Mesenchymal stem cell (in vitro differentiated cells and primary cell): ENCODE results near the gene PLXNB3.

Experiments used
- DNase-seq: peaks from one replicate; pipeline ENCODE4 v3.0.0-alpha.2; 2013
- H2AFZ ChIP-seq: one replicate; pipeline ENCODE4 v1.6.1; 2013; ENCODE audit warnings: low read depth, mild to moderate bottlenecking, control low read depth, inconsistent platforms, low read length, moderate library complexity
- H2AK5ac ChIP-seq: 2 replicates; pipeline ENCODE4 v1.6.1; 2013; ENCODE audit warnings: low read length, moderate library complexity, mild to moderate bottlenecking, inconsistent platforms; ENCODE audit not compliant: severe bottlenecking
- H2BK120ac ChIP-seq: one replicate; pipeline ENCODE4 v1.6.1; 2013; ENCODE audit warnings: low read depth, mild to moderate bottlenecking, inconsistent platforms, low read length, moderate library complexity
- H2BK12ac ChIP-seq, 2 experiments: one replicate each; pipeline ENCODE4 v1.6.1; 2013; ENCODE audit warnings: inconsistent platforms in 2 of 2, low read length in 2 of 2, mild to moderate bottlenecking in 2 of 2, moderate library complexity in 2 of 2, control low read depth in 1 of 2
- H2BK15ac ChIP-seq: one replicate; pipeline ENCODE4 v1.6.1; 2013; ENCODE audit warnings: mild to moderate bottlenecking, low read depth, inconsistent platforms; ENCODE audit not compliant: poor library complexity, severe bottlenecking
- H2BK5ac ChIP-seq: 2 replicates; pipeline ENCODE4 v1.6.1; 2013; ENCODE audit warnings: low read depth, mild to moderate bottlenecking, low read length, control low read depth, inconsistent platforms; ENCODE audit not compliant: poor library complexity, severe bottlenecking
- H3K14ac ChIP-seq, 2 experiments: one replicate each; pipeline ENCODE4 v1.6.1; 2013; ENCODE audit warnings: inconsistent platforms in 2 of 2, low read length in 2 of 2, control low read depth in 1 of 2, mild to moderate bottlenecking in 1 of 2, moderate library complexity in 1 of 2
- H3K18ac ChIP-seq, 2 experiments: one replicate each; pipeline ENCODE4 v1.6.1; 2013; ENCODE audit warnings: inconsistent platforms in 2 of 2, low read length in 2 of 2, control low read depth in 1 of 2, low read depth in 1 of 2, mild to moderate bottlenecking in 1 of 2
- H3K23ac ChIP-seq, 2 experiments: one replicate each; pipeline ENCODE4 v1.6.1; 2013; ENCODE audit warnings: inconsistent platforms in 2 of 2, low read length in 2 of 2, mild to moderate bottlenecking in 2 of 2, moderate library complexity in 2 of 2, control low read depth in 1 of 2
- H3K27ac ChIP-seq: 2 replicates; pipeline ENCODE4 v1.5.1; 2013; ENCODE audit warnings: mild to moderate bottlenecking, moderate library complexity, low read length, control low read depth, inconsistent platforms; ENCODE audit not compliant: poor library complexity, severe bottlenecking
- H3K27me3 ChIP-seq, 2 experiments: 2 replicates each; pipeline versions ENCODE4 v1.6.1 to v1.7.0; 2013; ENCODE audit warnings: low read length in 2 of 2, mild to moderate bottlenecking in 2 of 2, moderate library complexity in 2 of 2, control low read depth in 1 of 2, inconsistent platforms in 1 of 2; ENCODE audit not compliant: control insufficient read depth in 1 of 2, insufficient read depth in 1 of 2
- H3K36me3 ChIP-seq, 2 experiments: 2 replicates each; pipeline versions ENCODE4 v1.6.1 to v1.7.0; 2013; ENCODE audit warnings: low read length in 2 of 2, control low read depth in 1 of 2, inconsistent platforms in 1 of 2, low read depth in 1 of 2, mild to moderate bottlenecking in 1 of 2; ENCODE audit not compliant: insufficient read depth in 2 of 2, control insufficient read depth in 1 of 2
- H3K4ac ChIP-seq, 2 experiments: one replicate each; pipeline ENCODE4 v1.6.1; 2013; ENCODE audit warnings: inconsistent platforms in 2 of 2, low read length in 2 of 2, mild to moderate bottlenecking in 2 of 2, moderate library complexity in 2 of 2, control low read depth in 1 of 2, low read depth in 1 of 2
- H3K4me1 ChIP-seq: 2 replicates; pipeline ENCODE4 v1.6.1; 2013; ENCODE audit warnings: low read depth, low read length, control low read depth; ENCODE audit not compliant: control insufficient read depth, insufficient read depth
- H3K4me2 ChIP-seq: 2 replicates; pipeline ENCODE4 v1.6.1; 2013; ENCODE audit warnings: low read length, mild to moderate bottlenecking, inconsistent platforms; ENCODE audit not compliant: poor library complexity, severe bottlenecking
- H3K4me3 ChIP-seq, 2 experiments: 2 replicates each; pipeline versions ENCODE4 v1.5.1 to v1.7.0; 2013; ENCODE audit warnings: low read length in 2 of 2, mild to moderate bottlenecking in 2 of 2, control low read depth in 1 of 2, low read depth in 1 of 2; ENCODE audit not compliant: insufficient read depth in 1 of 2
- H3K79me1 ChIP-seq: replicated peaks from 2 replicates; pipeline ENCODE4 v1.6.1; 2013; ENCODE audit warnings: mild to moderate bottlenecking, control low read depth, low read length, inconsistent platforms; ENCODE audit not compliant: poor library complexity, severe bottlenecking
- H3K9ac ChIP-seq: 2 replicates; pipeline ENCODE4 v1.7.0; 2013; ENCODE audit warnings: mild to moderate bottlenecking, low read length, moderate library complexity
- H3K9me3 ChIP-seq: 2 replicates; pipeline ENCODE4 v1.7.0; 2013; ENCODE audit warnings: mild to moderate bottlenecking, low read length; ENCODE audit not compliant: control insufficient read depth
- H4K8ac ChIP-seq: one replicate; pipeline ENCODE4 v1.6.1; 2013; ENCODE audit warnings: inconsistent platforms, mild to moderate bottlenecking, low read length, moderate library complexity
- H4K91ac ChIP-seq: one replicate; pipeline ENCODE4 v1.6.1; 2013; ENCODE audit warnings: mild to moderate bottlenecking, low read length, inconsistent platforms
- WGBS: methylation state at CpG from one replicate; pipeline ENCODE4 v1.1.7; 2013; ENCODE audit warnings: mixed read lengths; 5-methylcytosine and 5-hydroxymethylcytosine counted together

Gene PLXNB3

DNA sequence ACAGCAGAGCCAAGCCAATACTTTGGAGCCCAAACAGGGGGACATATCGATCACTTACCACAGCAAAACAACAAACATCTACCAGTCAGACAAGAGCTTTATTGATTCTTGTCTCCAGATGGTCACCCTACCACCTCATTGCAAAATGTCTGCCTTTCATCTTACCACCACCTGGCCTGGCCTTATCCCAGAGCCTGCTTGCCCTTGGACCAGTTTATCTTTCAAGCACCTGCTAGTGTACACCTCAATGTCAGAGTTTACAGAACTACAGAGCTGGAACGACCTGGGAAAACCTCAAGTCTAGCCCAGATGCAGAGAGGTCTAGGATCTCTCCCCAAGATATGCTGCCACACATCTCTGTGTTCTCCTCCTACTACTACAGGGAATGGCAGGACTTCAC is 44.3 kb upstream of the PLXNB3 start:
- Histone ChIP-seq H3K18ac (no peak overlapping the region), H2AK5ac (no peak overlapping the region), H3K4me2 (no peak overlapping the region), H2BK5ac (no peak overlapping the region), H2BK15ac (no peak overlapping the region), H2BK12ac (no peak overlapping the region), H3K14ac (no peak overlapping the region), H3K4me3 (no peak overlapping the region), H4K91ac (no peak overlapping the region), H3K9ac (no peak overlapping the region), H3K27me3 (peaks cover 0 to 6% of the 10 kb centered on the region in 2 experiments), H3K27ac (no peak overlapping the region), H3K4me1 (peaks cover 4% of the 10 kb centered on the region), H2AFZ (no peak overlapping the region), H3K4ac (no peak overlapping the region), H3K9me3 (no peaks in the 10 kb centered on the region), H3K79me1 (peaks cover 6% of the 10 kb centered on the region), H3K36me3 (peaks cover 45 to 50% of the 10 kb centered on the region in 2 experiments), H4K8ac (no peak overlapping the region), H2BK120ac (no peak overlapping the region), H3K23ac (no peak overlapping the region)
- no peak for DNase-seq
- 100% methylated on average over 2 of the region's 2 CpGs for WGBS

DNA sequence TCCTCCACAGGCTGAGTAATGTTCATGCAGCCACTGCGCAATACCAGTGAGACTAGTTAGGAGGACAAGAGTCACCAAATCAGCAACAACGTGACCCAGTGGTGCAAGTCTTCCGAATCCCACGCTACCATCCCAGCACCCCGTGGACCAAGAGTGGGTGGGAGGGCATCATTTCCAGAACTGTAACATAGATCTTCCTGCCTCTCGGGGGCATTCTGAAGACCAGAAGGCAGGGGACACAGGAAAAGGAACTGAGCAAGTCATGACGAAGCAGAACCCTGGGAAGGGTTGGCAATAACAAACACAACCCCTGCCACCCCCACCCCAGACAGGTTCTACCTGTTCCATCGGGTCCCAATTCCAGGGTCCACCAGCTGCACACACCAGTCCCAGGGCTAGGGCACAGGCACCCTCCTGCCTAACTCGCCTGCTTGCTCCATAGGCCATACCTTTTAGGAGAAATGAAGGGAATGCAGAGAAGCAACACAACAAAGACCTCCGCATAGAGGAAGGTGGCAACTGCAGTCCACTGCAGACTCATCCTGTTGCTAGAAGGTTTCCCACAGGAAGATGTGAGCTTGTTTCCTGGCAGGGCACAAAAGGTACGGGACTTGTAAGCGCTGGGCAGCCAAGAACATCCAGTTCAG is 41.2 kb upstream of the PLXNB3 start:
- Histone ChIP-seq H2BK15ac (no peak overlapping the region), H3K27me3 (peaks cover 0 to 6% of the 10 kb centered on the region in 2 experiments), H2BK5ac (no peak overlapping the region), H2BK12ac (no peak overlapping the region), H3K4me1 (peaks cover 34% of the 10 kb centered on the region), H4K91ac (no peak overlapping the region), H3K4ac (peak overlapping the region in 1 of 2 experiments; percentile 30), H3K14ac (no peak overlapping the region), H2BK120ac (no peak overlapping the region), H2AK5ac (no peak overlapping the region), H3K23ac (no peak overlapping the region), H3K36me3 (peaks cover 26 to 28% of the 10 kb centered on the region in 2 experiments), H3K4me2 (peak overlapping the region; percentile 5), H3K9me3 (no peaks in the 10 kb centered on the region), H3K4me3 (peak overlapping the region; percentile 66 to 81), H3K9ac (peak overlapping the region; percentile 89), H3K18ac (peak overlapping the region in 1 of 2 experiments; percentile 48), H3K79me1 (no peaks in the 10 kb centered on the region), H3K27ac (peak overlapping the region; percentile 82), H2AFZ (no peak overlapping the region), H4K8ac (no peak overlapping the region)
- peak; percentile 37 for DNase-seq
- 52% methylated on average over 9 of the region's 12 CpGs for WGBS

DNA sequence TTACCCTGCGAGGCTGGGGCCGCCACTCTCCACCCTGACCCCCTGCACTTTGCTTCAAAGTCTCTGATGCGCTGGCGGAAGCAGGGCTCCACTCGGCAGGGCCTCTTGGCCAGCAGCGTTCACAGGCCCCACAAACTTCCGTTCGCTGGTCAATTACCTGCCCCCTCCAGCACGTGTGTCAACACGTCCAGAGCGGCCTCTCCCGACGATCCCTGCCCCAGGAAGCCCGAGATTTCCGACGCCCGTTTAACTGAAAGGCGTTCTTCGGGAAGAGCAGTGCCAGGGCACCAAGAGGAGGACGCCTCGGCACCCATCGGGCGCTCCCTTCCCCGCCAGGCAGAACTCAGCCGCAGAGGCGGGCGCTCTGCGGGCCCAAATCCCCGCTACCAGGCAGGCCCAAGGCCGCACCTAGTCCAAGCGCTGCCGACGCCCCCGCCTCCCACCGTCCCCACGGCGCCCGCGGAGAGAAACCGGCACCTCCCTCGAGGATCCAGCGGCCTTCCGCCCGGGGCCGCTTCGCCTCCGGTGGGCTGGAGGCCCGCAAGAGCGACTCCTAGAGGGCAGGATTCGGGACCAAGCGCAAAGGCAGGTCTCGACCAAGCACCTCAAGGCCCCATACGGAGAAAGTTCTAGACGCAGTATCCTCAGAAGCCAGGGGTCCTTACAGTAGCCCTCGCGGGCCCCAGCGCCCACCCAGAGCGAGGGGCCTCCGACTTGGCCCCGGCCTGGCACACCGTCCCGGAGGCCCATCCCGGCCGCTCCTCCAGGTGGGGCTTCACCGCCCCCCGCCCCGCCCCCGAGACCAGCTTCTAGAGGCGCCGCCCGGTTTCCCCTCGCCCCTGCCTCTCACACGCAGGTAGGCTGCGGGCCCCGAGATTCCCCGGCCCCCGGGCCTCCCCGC is 40.4 kb upstream of the PLXNB3 start:
- Histone ChIP-seq H3K9me3 (no peaks in the 10 kb centered on the region), H2BK5ac (no peak overlapping the region), H3K27ac (peak overlapping the region; percentile 82), H3K4me1 (peaks cover 38% of the 10 kb centered on the region), H2AFZ (no peak overlapping the region), H2BK15ac (peak overlapping the region; percentile 30), H3K4ac (peak overlapping the region in 1 of 2 experiments; percentile 61), H2AK5ac (no peak overlapping the region), H2BK12ac (no peak overlapping the region), H3K14ac (peak overlapping the region in 1 of 2 experiments; percentile 71), H3K79me1 (peaks cover 4% of the 10 kb centered on the region), H3K4me2 (peak overlapping the region; percentile 47), H3K23ac (no peak overlapping the region), H3K18ac (peak overlapping the region; percentile 44 to 80), H3K36me3 (peaks cover 22% of the 10 kb centered on the region in 2 experiments), H2BK120ac (peak overlapping the region; percentile 34), H4K8ac (no peak overlapping the region), H3K9ac (peak overlapping the region; percentile 89), H3K4me3 (peak overlapping the region; percentile 66 to 81), H4K91ac (no peak overlapping the region), H3K27me3 (peaks cover 0 to 6% of the 10 kb centered on the region in 2 experiments)
- under 1% methylated on average over 53 of the region's 78 CpGs for WGBS
- peak; percentile 61 for DNase-seq
